GM10248 (cell line): Measurements from ENCODE around the gene PIK3R1.

ENCODE experiments used
- CTCF ChIA-PET: fragments of 300-600 bp; sonication (Branson Sonifier 250); formaldehyde crosslinking; extraction: SDS; loops from one replicate; lab custom pipeline; 2021; ENCODE audit warnings: antibody characterized with exemption; lab: Yijun Ruan, JAX
- POLR2A ChIA-PET: fragments of 350-650 bp; sonication (Branson Sonifier 250); formaldehyde crosslinking; extraction: SDS; loops from one replicate; lab custom pipeline; 2020; ENCODE audit warnings: antibody characterized with exemption; lab: Yijun Ruan, JAX
- DNase-seq: peaks from one replicate; pipeline ENCODE4 v3.0.0; 2012; ENCODE audit errors: extremely low spot score
- CTCF ChIP-seq: IDR thresholded peaks from 2 replicates; pipeline ENCODE4 v1.5.1; 2012; ENCODE audit warnings: mild to moderate bottlenecking, low read depth; ENCODE audit errors: extremely low read depth, missing control alignments, control extremely low read depth

The PIK3R1 gene

GRCh38 chr5:68222310-68222709 is 6.8 kb downstream of the PIK3R1 start:
- ChIA-PET CTCF (interaction anchor here (1.3 to 2.0 kb wide), 2 partner anchors 28 to 34 kb away, joined by 3 to 4 read pairs; no protein-coding TSS in a partner anchor), POLR2A (no interaction called here)
- no peak for DNase-seq
- TF ChIP-seq CTCF: no peak

GRCh38 chr5:68222824-68223354 is 7.3 kb downstream of the PIK3R1 start:
- no peak for TF ChIP-seq CTCF
- ChIA-PET CTCF (interaction anchor here (1.3 to 2.0 kb wide), 3 partner anchors 27 to 35 kb away, joined by 3 to 4 read pairs (median 4); no protein-coding TSS in a partner anchor), POLR2A (no interaction called here)
- DNase-seq: no peak

- POLR2A ChIA-PET: interaction anchor here (1.3 kb wide), 1 partner anchor 8 kb away, joined by 4 read pairs; the partner anchor contains the start of gene PIK3R1
- TF ChIP-seq CTCF: no peak
- no peak for DNase-seq
- CTCF ChIA-PET: interaction anchor here (0.7 to 2.0 kb wide), 5 partner anchors 14 to 977 kb away, joined by 3 to 4 read pairs (median 3); no protein-coding TSS in a partner anchor
These were observed 8.3 kb downstream of the PIK3R1 start for GRCh38 chr5:68223904-68224303.

GRCh38 chr5:68224509-68225187 is 9.1 kb downstream of the PIK3R1 start:
- no peak for DNase-seq
- ChIA-PET POLR2A (interaction anchor here (1.3 kb wide), 1 partner anchor 8 kb away, joined by 4 read pairs; the partner anchor contains the start of gene PIK3R1), CTCF (interaction anchor here (0.7 to 1.8 kb wide), 4 partner anchors 13 to 978 kb away, joined by 3 to 4 read pairs (median 3); no protein-coding TSS in a partner anchor)
- TF ChIP-seq CTCF: no peak

GRCh38 chr5:68225188-68225910 is 9.8 kb downstream of the PIK3R1 start:
- ChIA-PET CTCF (interaction anchor here (1.0 kb wide), 1 partner anchor 28 kb away, joined by 3 read pairs; no protein-coding TSS in a partner anchor), POLR2A (interaction anchor here (1.3 kb wide), 1 partner anchor 9 kb away, joined by 4 read pairs; the partner anchor contains the start of gene PIK3R1)
- no peak for DNase-seq
- no peak for TF ChIP-seq CTCF
